H1 (cell line): ENCODE results near the gene MYH7B. TPM values are rescaled to one million over a fixed set of nuclear protein-coding genes. Genes with fewer than 3 reads are reported as not detected.

Experiments
- CTCF ChIA-PET: fragments of 300-600 bp; sonication (Branson Sonifier 250); formaldehyde crosslinking; loops from one replicate; lab custom pipeline; 2021; ENCODE audit not compliant: partially characterized antibody; lab: Charles Lee
- POLR2A ChIA-PET: fragments of 300-600 bp; sonication (Branson Sonifier 250); formaldehyde crosslinking; loops from one replicate; lab custom pipeline; 2021; ENCODE audit warnings: inconsistent platforms; ENCODE audit not compliant: partially characterized antibody; lab: Charles Lee
- DNase-seq, 2 experiments: peaks; one replicate each; pipeline versions ENCODE4 v3.0.0 to v3.0.0-alpha.2; 2010 to 2022; ENCODE audit warnings: low spot score in 2 of 2, low read depth in 1 of 2, mixed read lengths in 1 of 2
- FAIRE-seq: peaks from 2 replicates; lab custom pipeline; 2011; peaks lifted over from hg19 to GRCh38; lab: Jason Lieb, UNC
- H2AFZ ChIP-seq: 2 replicates; pipeline ENCODE4 v1.8.1; 2012; ENCODE audit warnings: low read length, inconsistent platforms
- H2AK5ac ChIP-seq: 2 replicates; pipeline ENCODE4 v1.6.1; 2013; ENCODE audit warnings: low read depth, low read length
- H2BK120ac ChIP-seq: replicated peaks from 2 replicates; pipeline ENCODE3; 2013; ENCODE audit warnings: low read depth, low read length, inconsistent platforms
- H2BK12ac ChIP-seq: 2 replicates; pipeline ENCODE4 v1.6.1; 2013; ENCODE audit warnings: low read depth, low read length
- H2BK15ac ChIP-seq: 2 replicates; pipeline ENCODE4 v1.6.1; 2013; ENCODE audit warnings: low read length
- H2BK20ac ChIP-seq: 2 replicates; pipeline ENCODE4 v1.6.1; 2013; ENCODE audit warnings: low read length
- H2BK5ac ChIP-seq: 2 replicates; pipeline ENCODE4 v1.6.1; 2013; ENCODE audit warnings: low read depth, low read length
- H3K14ac ChIP-seq: 2 replicates; pipeline ENCODE4 v1.6.1; 2013; ENCODE audit warnings: inconsistent platforms; ENCODE audit not compliant: insufficient read length
- H3K18ac ChIP-seq: 2 replicates; pipeline ENCODE4 v1.6.1; 2013; ENCODE audit warnings: low read length; ENCODE audit errors: extremely low read depth
- H3K23ac ChIP-seq: 2 replicates; pipeline ENCODE4 v1.6.1; 2013; ENCODE audit warnings: inconsistent platforms; ENCODE audit not compliant: insufficient read length
- H3K23me2 ChIP-seq: 2 replicates; pipeline ENCODE4 v1.6.1; 2013; ENCODE audit warnings: low read depth, low read length
- H3K27ac ChIP-seq: 2 replicates; pipeline ENCODE4 v1.6.1; 2011; ENCODE audit warnings: low read depth, low read length, inconsistent platforms
- H3K27me3 ChIP-seq, 4 experiments: replicated peaks in 1 of 4; 1 replicate in 1 of 4; 2 replicates in 3 of 4; pipeline versions ENCODE4 v1.6.1 to v1.8.1; 2011 to 2013; ENCODE audit warnings: low read length in 3 of 4, mild to moderate bottlenecking in 3 of 4, inconsistent platforms in 2 of 4, mixed read lengths in 2 of 4, moderate library complexity in 1 of 4; ENCODE audit not compliant: control insufficient read depth in 3 of 4, insufficient read depth in 3 of 4; ENCODE audit errors: extremely low read depth in 1 of 4
- H3K36me3 ChIP-seq, 4 experiments: 2 replicates each; pipeline versions ENCODE4 v1.6.1 to v1.8.1; 2011 to 2013; ENCODE audit warnings: mild to moderate bottlenecking in 4 of 4, low read length in 3 of 4, moderate library complexity in 2 of 4, control low read depth in 1 of 4, inconsistent platforms in 1 of 4; ENCODE audit not compliant: insufficient read depth in 4 of 4, control insufficient read depth in 2 of 4
- H3K4ac ChIP-seq: replicated peaks from 2 replicates; pipeline ENCODE3; 2013; ENCODE audit warnings: low read length, low read depth, mixed read lengths, inconsistent platforms; ENCODE audit not compliant: insufficient read length
- H3K4me1 ChIP-seq, 4 experiments: replicated peaks in 1 of 4; 1 replicate in 1 of 4; 2 replicates in 3 of 4; pipeline versions ENCODE4 v1.6.1 to v1.8.1; 2011 to 2013; ENCODE audit warnings: low read length in 3 of 4, inconsistent platforms in 2 of 4, mixed read lengths in 1 of 4; ENCODE audit not compliant: insufficient read depth in 4 of 4, control insufficient read depth in 3 of 4
- H3K4me2 ChIP-seq, 2 experiments: 2 replicates each; pipeline versions ENCODE4 v1.6.1 to v1.8.1; 2011 to 2013; ENCODE audit warnings: low read depth in 2 of 2, low read length in 2 of 2, control low read depth in 1 of 2, inconsistent platforms in 1 of 2, mild to moderate bottlenecking in 1 of 2; ENCODE audit not compliant: insufficient read depth in 1 of 2
- H3K4me3 ChIP-seq, 4 experiments: fragments of 200-600, 300-600 bp in 1 of 4; sonication (generic), shearing (Covaris generic), sonication (Bioruptor Twin) in 1 of 4; 2 replicates each; pipeline versions ENCODE4 v1.5.1 to v1.8.1; 2011 to 2016; ENCODE audit warnings: low read length in 4 of 4, low read depth in 3 of 4, control low read depth in 2 of 4, inconsistent platforms in 2 of 4, mild to moderate bottlenecking in 2 of 4, mixed read lengths in 1 of 4, moderate library complexity in 1 of 4; ENCODE audit not compliant: insufficient read depth in 2 of 4; ENCODE audit errors: extremely low read depth in 1 of 4
- H3K56ac ChIP-seq: replicated peaks from 2 replicates; pipeline ENCODE3; 2013; ENCODE audit warnings: low read depth, mild to moderate bottlenecking, mixed read lengths, low read length, inconsistent platforms; ENCODE audit not compliant: insufficient read length
- H3K79me1 ChIP-seq: 2 replicates; pipeline ENCODE4 v1.6.1; 2013; ENCODE audit warnings: low read depth, low read length, control low read depth
- H3K79me2 ChIP-seq, 2 experiments: 2 replicates each; pipeline versions ENCODE4 v1.6.1 to v1.8.1; 2012 to 2013; ENCODE audit warnings: low read length in 2 of 2, mild to moderate bottlenecking in 2 of 2, inconsistent platforms in 1 of 2; ENCODE audit not compliant: insufficient read depth in 2 of 2, control insufficient read depth in 1 of 2
- H3K9ac ChIP-seq, 4 experiments: replicated peaks in 1 of 4; 1 replicate in 1 of 4; 2 replicates in 3 of 4; pipeline versions ENCODE4 v1.6.1 to v1.8.1; 2011 to 2013; ENCODE audit warnings: low read depth in 3 of 4, low read length in 3 of 4, control low read depth in 2 of 4, mild to moderate bottlenecking in 2 of 4, moderate library complexity in 2 of 4, inconsistent platforms in 1 of 4; ENCODE audit errors: extremely low read depth in 1 of 4
- H3K9me3 ChIP-seq, 2 experiments: 2 replicates each; pipeline versions ENCODE4 v1.6.1 to v1.8.1; 2012 to 2013; ENCODE audit warnings: mild to moderate bottlenecking in 2 of 2, moderate library complexity in 2 of 2, control low read depth in 1 of 2, inconsistent platforms in 1 of 2, low read depth in 1 of 2, low read length in 1 of 2, mixed read lengths in 1 of 2; ENCODE audit not compliant: insufficient read depth in 2 of 2
- H4K20me1 ChIP-seq, 2 experiments: replicated peaks in 1 of 2; 2 replicates each; pipeline versions ENCODE3 to v1.8.1; 2011 to 2013; ENCODE audit warnings: inconsistent platforms in 2 of 2, low read length in 2 of 2, mild to moderate bottlenecking in 1 of 2; ENCODE audit not compliant: insufficient read depth in 2 of 2, control insufficient read depth in 1 of 2
- H4K5ac ChIP-seq: 2 replicates; pipeline ENCODE4 v1.6.1; 2013; ENCODE audit warnings: low read length, low read depth, mixed read lengths, inconsistent platforms; ENCODE audit not compliant: insufficient read length
- H4K8ac ChIP-seq: 2 replicates; pipeline ENCODE4 v1.8.0; 2013; ENCODE audit warnings: mild to moderate bottlenecking, moderate library complexity, low read length, inconsistent platforms; ENCODE audit not compliant: insufficient read depth; ENCODE audit errors: extremely low read depth
- H4K91ac ChIP-seq: replicated peaks from 2 replicates; pipeline ENCODE3; 2013; ENCODE audit warnings: low read length, mixed read lengths, inconsistent platforms; ENCODE audit not compliant: insufficient read length
- GABPA ChIP-seq: IDR thresholded peaks from 2 replicates; pipeline ENCODE4 v1.6.1; 2011; ENCODE audit warnings: mild to moderate bottlenecking, low read length, moderate library complexity, borderline replicate concordance; ENCODE audit not compliant: insufficient read depth
- TAF7 ChIP-seq: optimal IDR thresholded peaks from 2 replicates; pipeline ENCODE3; 2011; ENCODE audit warnings: low read depth, mild to moderate bottlenecking, inconsistent platforms, low read length, moderate library complexity, borderline replicate concordance
- WGBS, 2 experiments: shearing (Covaris generic) in 1 of 2; methylation state at CpG; one replicate each; pipeline versions ENCODE4 v1.1.6 to v1.1.7; 2013 to 2015; ENCODE audit warnings: low lambda C conversion rate in 2 of 2, mixed read lengths in 2 of 2, inconsistent platforms in 1 of 2, low coverage in 1 of 2, missing lambda C conversion rate in 1 of 2; ENCODE audit not compliant: insufficient replicate concordance in 2 of 2, insufficient coverage in 1 of 2, insufficient read length in 1 of 2; ENCODE audit errors: extremely low coverage in 1 of 2, missing lambda C conversion rate in 1 of 2; 5-methylcytosine and 5-hydroxymethylcytosine counted together
- polyA plus RNA-seq, 7 experiments: library from polyadenylated mRNA; depleted of rRNA in 3 of 7; stranded (reverse) in 5 of 7; unstranded in 2 of 7; fragments of >200 nt in 5 of 7; fragments of 200-250 nt in 2 of 7; gene quantifications; 1 replicate in 5 of 7; 2 replicates in 1 of 7; 4 replicates in 1 of 7; pipeline versions ENCODE4 v1.2.1 to v1.2.3, GENCODE V29; 2011 to 2013; ENCODE audit warnings: missing spikeins in 2 of 7, mixed read lengths in 2 of 7
- total RNA-seq: library from RNA; stranded (reverse); fragmentation: NEBNext Ultra II Directional; extraction: Animal tissue kit (Norgen Biotek cat#: 25700); gene quantifications from 2 replicates; pipeline ENCODE4 v1.2.1, GENCODE V29; 2021
- TF ChIP-seq, protein P1 (sequence below): IDR thresholded peaks from 2 replicates; pipeline ENCODE4 v1.6.1; 2012; ENCODE audit warnings: inconsistent platforms
- TF ChIP-seq, protein P2 (sequence below): IDR thresholded peaks from 2 replicates; pipeline ENCODE4 v1.6.1; 2011; ENCODE audit warnings: low read length, improper control_type of control experiment

The MYH7B gene
- total and polyA plus RNA-seq, 2 of the 8 experiments (the other 6 are each of a cell fraction or from before 2014, with no cell fraction given): 0.15 to 0.30 TPM

DNA sequence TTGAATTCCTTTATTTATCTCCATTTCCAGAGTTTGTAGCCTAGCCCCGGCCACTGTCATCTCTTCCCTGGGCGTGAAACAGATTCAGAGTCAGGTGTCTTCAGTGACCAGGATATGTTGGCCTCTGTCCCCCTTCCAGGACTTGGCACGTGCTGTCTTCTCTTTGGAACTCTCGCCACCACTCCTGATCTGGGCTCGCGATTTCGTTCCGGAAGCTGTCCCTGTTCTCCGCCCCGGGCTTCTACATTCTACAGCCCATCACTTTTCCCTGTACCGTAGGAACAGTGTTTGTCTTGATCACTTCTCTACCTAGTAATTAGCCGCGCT is 801 bp upstream of the MYH7B start:
- POLR2A ChIA-PET: interaction anchor here (0.7 to 2.0 kb wide), 11 partner anchors 8 to 329 kb away, joined by 3 to 8 read pairs (median 3); partner anchors contain the start of genes ACSS2 and GGT7
- FAIRE-seq: no peak

More for the DNA sequence above, 801 bp upstream of the MYH7B start:
- Histone ChIP-seq H3K4me1 (peaks cover 0 to 12% (median under 1%) of the 10 kb centered on the region in 4 experiments; a peak in 3 of 7 replicates), H3K23me2 (peaks cover 4% of the 10 kb centered on the region; the same call in 1 of the 2 replicates), H3K9me3 (no peaks in the 10 kb centered on the region), H3K4me2 (peak overlapping the region; percentile 77 to 78), H4K5ac (no peak overlapping the region), H3K23ac (no peak overlapping the region), H3K18ac (no peak overlapping the region), H3K4me3 (peak overlapping the region; percentile 64 to 91 (median 74)), H3K27me3 (peaks cover 0 to 5% (median 1%) of the 10 kb centered on the region in 4 experiments; a peak in 3 of 7 replicates), H3K4ac (no peak overlapping the region), H2AFZ (no peak overlapping the region), H2BK20ac (no peak overlapping the region), H4K8ac (no peak overlapping the region), H2BK5ac (0 out of 2 replicates have a peak overlapping the region, but pooled peaks have one; percentile 40), H3K56ac (no peak overlapping the region), H3K79me2 (no peaks in the 10 kb centered on the region), H4K20me1 (peaks cover 0 to 1% of the 10 kb centered on the region in 2 experiments), H3K79me1 (no peaks in the 10 kb centered on the region), H3K9ac (peak overlapping the region in 3 of 4 experiments; percentile 49 to 77 (median 69); a peak in 4 of 7 replicates), H3K14ac (no peak overlapping the region), H2BK12ac (0 out of 2 replicates have a peak overlapping the region, but pooled peaks have one; percentile 72), H2BK120ac (no peak overlapping the region), H3K27ac (no peak overlapping the region), H3K36me3 (peaks cover 0 to 4% (median 1%) of the 10 kb centered on the region in 4 experiments; a peak in 1 of 8 replicates), H2BK15ac (no peak overlapping the region), H4K91ac (no peak overlapping the region), H2AK5ac (no peak overlapping the region)
- WGBS, 2 experiments: 35% methylated on average over 13 of the region's 13 CpGs; no CpG with 5 or more reads in 1 of the 2 experiments
- CTCF ChIA-PET: interaction anchor here (3.3 kb wide), 1 partner anchor 80 kb away, joined by 48 read pairs; the partner anchor contains the start of genes ACSS2 and GGT7
- DNase-seq: no peak
- TF ChIP-seq, protein P1, sequence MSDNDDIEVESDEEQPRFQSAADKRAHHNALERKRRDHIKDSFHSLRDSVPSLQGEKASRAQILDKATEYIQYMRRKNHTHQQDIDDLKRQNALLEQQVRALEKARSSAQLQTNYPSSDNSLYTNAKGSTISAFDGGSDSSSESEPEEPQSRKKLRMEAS: peak; percentile 60; the same call in 1 of the 2 replicates
- TF ChIP-seq TAF7 (no peak), GABPA (no peak)
- TF ChIP-seq, protein P2, sequence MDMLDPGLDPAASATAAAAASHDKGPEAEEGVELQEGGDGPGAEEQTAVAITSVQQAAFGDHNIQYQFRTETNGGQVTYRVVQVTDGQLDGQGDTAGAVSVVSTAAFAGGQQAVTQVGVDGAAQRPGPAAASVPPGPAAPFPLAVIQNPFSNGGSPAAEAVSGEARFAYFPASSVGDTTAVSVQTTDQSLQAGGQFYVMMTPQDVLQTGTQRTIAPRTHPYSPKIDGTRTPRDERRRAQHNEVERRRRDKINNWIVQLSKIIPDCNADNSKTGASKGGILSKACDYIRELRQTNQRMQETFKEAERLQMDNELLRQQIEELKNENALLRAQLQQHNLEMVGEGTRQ: 0 out of 2 replicates have a peak, but pooled peaks have one; percentile 25
